NCI-H146 treated with DMSO at 0.1 percent for 48 hours (cell line): ENCODE data around the gene NFATC4.
"Not testable (repeated sequence)": the region's sequence is repeated elsewhere in the genome, so short reads cannot be mapped to it uniquely, and the experiment has no call there.

Source experiments
- DNase-seq: peaks from one replicate; lab custom pipeline; 2025; ENCODE audit not compliant: unreplicated experiment; lab: John Stamatoyannopoulos, UW

Gene NFATC4

DNA sequence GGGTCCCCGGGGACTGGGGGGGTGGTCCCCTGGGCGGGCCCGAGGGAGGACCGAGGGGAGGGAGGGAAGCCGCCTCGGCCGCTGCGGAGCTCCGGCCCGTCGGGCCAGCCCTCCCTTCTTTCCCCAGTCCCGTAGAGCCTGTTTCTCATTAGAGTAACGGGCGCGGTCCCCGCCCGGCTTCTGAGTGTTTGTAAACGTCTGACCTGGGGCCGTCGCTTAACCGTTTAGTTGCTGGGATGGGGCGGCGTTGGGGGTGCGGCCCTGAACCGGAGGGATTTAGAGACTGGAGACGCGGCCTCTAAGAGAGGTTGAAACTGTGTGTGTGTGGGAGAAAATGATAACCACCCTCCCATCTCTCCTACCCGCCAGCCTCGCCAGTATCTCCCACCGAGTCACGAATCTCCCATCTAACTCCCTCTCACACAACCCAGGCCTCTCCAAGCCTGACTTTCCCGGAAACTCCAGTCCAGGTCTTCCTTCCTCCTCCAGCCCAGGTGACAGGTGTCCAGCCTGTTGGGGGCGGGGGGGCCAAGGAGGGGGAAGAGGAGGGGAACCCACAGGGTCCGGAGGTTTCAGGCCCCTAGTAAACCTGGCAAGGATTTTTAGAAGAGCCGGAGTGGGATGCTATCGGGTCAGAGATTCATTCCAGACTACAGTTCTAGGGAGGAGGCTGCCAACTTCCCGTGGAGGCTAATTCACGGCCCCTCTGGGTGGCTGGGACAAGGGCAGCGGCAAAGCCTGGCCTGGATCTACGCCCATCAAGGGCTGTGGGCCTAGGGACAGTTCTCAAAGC is 1.1 kb upstream of the NFATC4 start:
- DNase-seq, result peak; percentile 85

DNA sequence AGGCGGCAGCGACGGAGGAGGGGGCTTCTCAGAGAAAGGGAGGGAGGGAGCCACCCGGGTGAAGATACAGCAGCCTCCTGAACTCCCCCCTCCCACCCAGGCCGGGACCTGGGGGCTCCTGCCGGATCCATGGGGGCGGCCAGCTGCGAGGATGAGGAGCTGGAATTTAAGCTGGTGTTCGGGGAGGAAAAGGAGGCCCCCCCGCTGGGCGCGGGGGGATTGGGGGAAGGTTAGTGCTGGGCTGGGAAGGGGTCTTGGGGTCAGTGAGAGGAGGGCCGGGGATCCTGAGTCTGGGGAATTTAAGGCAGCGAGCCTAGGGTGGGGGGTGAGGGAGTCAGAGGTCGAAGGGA is 203 bp downstream of the NFATC4 start:
- DNase-seq, result no peak

GRCh38 chr14:24368562-24369252 is 723 bp downstream of the NFATC4 start:
- DNase-seq, result no peak

DNA sequence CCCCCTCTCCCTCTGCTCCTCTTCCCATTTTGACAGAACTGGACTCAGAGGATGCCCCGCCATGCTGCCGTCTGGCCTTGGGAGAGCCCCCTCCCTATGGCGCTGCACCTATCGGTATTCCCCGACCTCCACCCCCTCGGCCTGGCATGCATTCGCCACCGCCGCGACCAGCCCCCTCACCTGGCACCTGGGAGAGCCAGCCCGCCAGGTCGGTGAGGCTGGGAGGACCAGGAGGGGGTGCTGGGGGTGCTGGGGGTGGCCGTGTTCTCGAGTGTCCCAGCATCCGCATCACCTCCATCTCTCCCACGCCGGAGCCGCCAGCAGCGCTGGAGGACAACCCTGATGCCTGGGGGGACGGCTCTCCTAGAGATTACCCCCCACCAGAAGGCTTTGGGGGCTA is 1.5 kb downstream of the NFATC4 start:
- DNase-seq, result no peak

GRCh38 chr14:24369907-24370687 is 2.1 kb downstream of the NFATC4 start:
- DNase-seq, result no peak

DNA sequence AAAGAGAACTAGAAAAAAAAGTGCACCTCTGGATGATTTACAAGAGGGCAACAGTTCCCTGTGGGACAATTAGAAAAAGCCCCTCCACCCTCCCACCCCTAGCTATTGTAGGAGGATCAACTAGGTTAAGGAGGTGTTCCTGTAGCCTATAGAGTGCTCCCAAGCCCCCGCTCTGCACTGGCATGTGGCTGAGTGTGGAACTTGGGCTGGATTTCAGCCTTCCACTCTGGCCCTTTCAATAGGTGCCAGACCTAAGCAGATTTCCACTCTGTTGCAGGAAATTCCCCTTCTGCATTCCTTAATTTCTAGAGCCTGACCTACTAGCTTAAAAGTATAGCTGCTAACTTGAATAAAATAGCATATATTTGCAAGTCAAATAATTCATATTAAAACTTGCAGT is 2.8 kb downstream of the NFATC4 start:
- no peak for DNase-seq

GRCh38 chr14:24371605-24372004 is 3.6 kb downstream of the NFATC4 start:
- DNase-seq, result not testable (repeated sequence)

- no peak for DNase-seq
Measured at GRCh38 chr14:24372701-24373416, 4.9 kb downstream of the NFATC4 start.

DNA sequence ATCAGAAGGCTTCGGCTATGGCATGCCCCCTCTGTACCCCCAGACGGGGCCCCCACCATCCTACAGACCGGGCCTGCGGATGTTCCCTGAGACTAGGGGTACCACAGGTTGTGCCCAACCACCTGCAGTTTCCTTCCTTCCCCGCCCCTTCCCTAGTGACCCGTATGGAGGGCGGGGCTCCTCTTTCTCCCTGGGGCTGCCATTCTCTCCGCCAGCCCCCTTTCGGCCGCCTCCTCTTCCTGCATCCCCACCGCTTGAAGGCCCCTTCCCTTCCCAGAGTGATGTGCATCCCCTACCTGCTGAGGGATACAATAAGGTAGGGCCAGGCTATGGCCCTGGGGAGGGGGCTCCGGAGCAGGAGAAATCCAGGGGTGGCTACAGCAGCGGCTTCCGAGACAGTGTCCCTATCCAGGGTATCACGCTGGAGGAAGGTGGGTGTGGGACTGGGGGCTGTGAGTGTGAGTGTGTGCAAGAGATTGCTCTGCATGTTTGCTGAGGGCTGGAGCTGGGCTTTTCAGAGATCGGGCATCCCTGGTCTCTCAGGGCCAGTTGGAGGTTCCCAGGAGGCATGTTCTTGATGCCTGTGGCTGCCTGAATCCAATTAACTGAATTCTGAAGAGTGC is 8.6 kb downstream of the NFATC4 start:
- DNase-seq, result peak; percentile 32

DNA sequence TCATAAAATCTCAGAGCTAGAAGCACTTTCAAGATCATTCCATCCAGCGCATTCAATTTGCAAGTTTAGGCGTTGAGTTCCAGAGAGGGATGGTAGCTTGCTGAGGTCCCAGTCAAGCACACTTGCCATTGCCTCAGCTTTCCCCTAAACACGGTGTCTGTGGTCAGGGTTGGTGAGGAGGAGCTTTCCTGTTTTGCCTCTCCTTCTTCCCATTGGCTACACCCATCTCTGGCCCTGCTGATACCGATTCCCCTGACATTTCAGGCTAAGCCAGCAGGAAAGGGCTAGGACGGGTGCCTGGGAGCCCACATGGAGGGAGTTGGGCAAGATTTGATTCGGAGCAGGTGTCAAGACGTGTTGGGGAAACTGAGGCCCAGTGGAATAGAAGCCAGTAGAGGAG is 9.1 kb downstream of the NFATC4 start:
- DNase-seq, result no peak

DNA sequence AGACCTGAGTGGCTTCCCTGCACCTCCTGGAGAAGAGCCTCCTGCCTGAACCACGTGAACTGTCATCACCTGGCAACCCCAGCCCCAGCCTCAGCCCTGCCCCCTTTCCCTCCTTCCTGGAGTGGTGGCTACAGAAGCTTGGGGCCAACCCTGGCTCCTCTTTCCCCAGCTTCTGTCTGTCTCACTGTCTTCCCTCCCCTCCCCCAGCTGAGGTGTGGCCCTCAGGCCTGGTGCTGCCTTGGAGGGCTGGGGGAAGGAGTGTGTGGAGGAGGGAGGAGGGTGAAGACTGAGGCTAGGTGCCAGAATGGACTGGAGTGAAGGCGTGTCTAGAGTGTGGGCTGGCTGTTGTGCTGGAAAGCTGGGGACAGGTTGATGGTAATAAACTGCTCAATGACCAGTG is 9.7 kb downstream of the NFATC4 start:
- DNase-seq, result no peak

DNA sequence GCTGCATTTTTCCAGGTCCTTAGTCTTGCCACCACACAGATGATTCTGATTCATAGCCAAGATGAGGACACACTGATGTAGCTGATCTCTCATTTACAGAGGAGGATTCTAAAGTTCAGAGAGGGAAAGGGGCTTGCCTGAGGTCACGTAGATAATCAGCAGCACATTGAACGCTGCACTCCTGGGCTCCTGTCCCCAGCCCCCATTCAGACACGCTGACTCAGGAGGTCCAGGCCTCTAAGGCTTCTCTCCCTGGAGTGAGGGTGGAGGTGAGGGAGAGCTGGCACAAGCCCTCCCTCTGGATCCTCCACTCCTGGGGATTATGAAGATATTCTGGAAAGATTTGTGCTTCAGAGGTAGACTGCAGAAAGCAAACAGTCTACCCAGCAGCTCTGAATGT is 10.3 kb downstream of the NFATC4 start:
- DNase-seq, result no peak

GRCh38 chr14:24378981-24379906 is 11.3 kb downstream of the NFATC4 start:
- DNase-seq, result no peak

- no peak for DNase-seq
Measured at GRCh38 chr14:24379907-24380730, 12.1 kb downstream of the NFATC4 start.

GRCh38 chr14:24381363-24382063 is 13.5 kb downstream of the NFATC4 start:
- no peak for DNase-seq

DNA sequence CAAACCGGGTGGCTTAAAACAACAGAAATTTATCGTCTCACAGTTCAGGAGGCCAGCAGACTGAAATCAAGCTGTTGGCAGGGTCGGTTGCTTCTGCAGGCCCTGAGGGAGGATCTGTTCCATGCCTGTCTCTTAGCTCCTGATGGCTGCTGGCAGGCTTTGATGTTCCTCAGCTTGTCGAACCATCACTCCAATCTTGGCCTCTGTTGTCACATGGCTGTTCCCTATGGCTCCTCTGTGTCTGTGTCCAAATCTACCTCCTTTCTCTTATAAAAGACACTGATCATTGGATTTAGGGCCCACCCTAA is 14.0 kb downstream of the NFATC4 start:
- no peak for DNase-seq

DNA sequence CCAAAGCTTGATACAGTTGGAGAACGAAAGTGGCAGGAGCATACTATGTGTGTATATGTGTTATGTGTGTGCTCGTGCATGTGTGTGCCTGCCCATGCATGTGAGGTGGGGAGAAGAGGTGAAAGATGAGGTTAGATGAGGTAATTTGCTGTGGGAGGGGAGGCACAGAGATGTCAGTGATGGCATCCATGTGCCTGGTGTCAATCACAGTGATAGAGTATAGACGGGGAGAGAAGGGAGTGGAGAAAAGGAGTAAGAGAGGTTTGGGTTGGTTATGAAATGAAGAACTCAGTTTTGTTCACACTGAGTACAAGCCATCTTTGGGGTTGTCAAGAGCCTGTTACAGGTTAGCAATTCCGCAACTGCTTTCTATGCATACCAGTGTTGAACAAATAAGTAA is 16.2 kb downstream of the NFATC4 start:
- DNase-seq, result no peak

GRCh38 chr14:24385524-24385923 is 17.5 kb downstream of the NFATC4 start:
- DNase-seq, result no peak

GRCh38 chr14:24387009-24387345 is 19.0 kb downstream of the NFATC4 start:
- no peak for DNase-seq
